AG04449 (cell line): Measurements from ENCODE around the gene LPP.

Experiments used
- CTCF ChIA-PET: fragments of 350-600 bp; formaldehyde crosslinking; extraction: SDS; loops from one replicate; lab custom pipeline; 2021; ENCODE audit warnings: antibody characterized with exemption; lab: Yijun Ruan, JAX
- POLR2A ChIA-PET: fragments of 400-600, 350-600 bp; formaldehyde crosslinking; extraction: SDS; loops from one replicate; lab custom pipeline; 2020; ENCODE audit warnings: antibody characterized with exemption, inconsistent platforms; lab: Yijun Ruan, JAX
- DNase-seq: peaks from one replicate; pipeline ENCODE4 v3.0.0-alpha.2; 2010; ENCODE audit warnings: low read depth, low spot score
- H3K4me3 ChIP-seq: 2 replicates; pipeline ENCODE4 v1.5.1; 2011; ENCODE audit warnings: low read depth, mild to moderate bottlenecking, control low read depth, low read length
- CTCF ChIP-seq: IDR thresholded peaks from one replicate; pipeline ENCODE4 v1.5.1; 2011; ENCODE audit warnings: mild to moderate bottlenecking, moderate library complexity, low read length, control low read depth, inconsistent platforms; ENCODE audit not compliant: insufficient read depth; ENCODE audit errors: missing control alignments

LPP gene

GRCh38 chr3:188197388-188197847 lies 43.5 kb downstream of the LPP start:
- ChIA-PET CTCF (interaction anchor here (1.4 to 1.5 kb wide), 2 partner anchors 449 to 457 kb away, joined by 4 to 5 read pairs; no protein-coding TSS in a partner anchor), POLR2A (interaction anchor here (0.6 kb wide), 1 partner anchor 10 kb away, joined by 5 read pairs; no protein-coding TSS in a partner anchor)
- no peak overlapping the region for H3K4me3 ChIP-seq
- no peak for TF ChIP-seq CTCF
- DNase-seq: no peak

GRCh38 chr3:188198001-188198400 lies 44.0 kb downstream of the LPP start:
- H3K4me3 ChIP-seq: no peak overlapping the region
- ChIA-PET CTCF (interaction anchor here (1.4 to 1.5 kb wide), 2 partner anchors 450 to 458 kb away, joined by 4 to 5 read pairs; no protein-coding TSS in a partner anchor), POLR2A (interaction anchor here (0.6 kb wide), 1 partner anchor 9 kb away, joined by 5 read pairs; no protein-coding TSS in a partner anchor)
- no peak for DNase-seq
- no peak for TF ChIP-seq CTCF

- H3K4me3 ChIP-seq: no peak overlapping the region
- no peak for DNase-seq
- POLR2A ChIA-PET: no interaction called here
- CTCF ChIA-PET: interaction anchor here (1.4 kb wide), 1 partner anchor 451 kb away, joined by 5 read pairs; no protein-coding TSS in a partner anchor
- TF ChIP-seq CTCF: no peak
These were observed 44.9 kb downstream of the LPP start for GRCh38 chr3:188198760-188199327.

- no peak overlapping the region for H3K4me3 ChIP-seq
- ChIA-PET POLR2A (no interaction called here), CTCF (no interaction called here)
- no peak for DNase-seq
- no peak for TF ChIP-seq CTCF
These were observed 45.4 kb downstream of the LPP start for GRCh38 chr3:188199386-188199785.

- no peak for DNase-seq
- no peak overlapping the region for H3K4me3 ChIP-seq
- no peak for TF ChIP-seq CTCF
- CTCF ChIA-PET: interaction anchor here (1.4 kb wide), 1 partner anchor 460 kb away, joined by 5 read pairs; no protein-coding TSS in a partner anchor
- POLR2A ChIA-PET: no interaction called here
These were observed 46.5 kb downstream of the LPP start for GRCh38 chr3:188200481-188200880.

- DNase-seq: no peak
- TF ChIP-seq CTCF: no peak
- no peak overlapping the region for H3K4me3 ChIP-seq
- ChIA-PET CTCF (interaction anchor here (1.3 kb wide), 1 partner anchor 12 kb away, joined by 3 read pairs; no protein-coding TSS in a partner anchor), POLR2A (no interaction called here)
These were observed 48.6 kb downstream of the LPP start for GRCh38 chr3:188202358-188203138.
